ENCODE data around the gene ABHD16B. TPM values are rescaled to one million over a fixed set of nuclear protein-coding genes. Genes with fewer than 3 reads are reported as not detected.

Gene ABHD16B
- total and polyA plus RNA-seq, 10 of the 15 experiments (the other 5 are each of a cell fraction or from before 2014, with no cell fraction given) = 0.13 TPM; not detected in 9

GRCh38 chr20:63815615-63816253, 45.6 kb upstream of the ABHD16B start:
- FAIRE-seq = no peak

DNA sequence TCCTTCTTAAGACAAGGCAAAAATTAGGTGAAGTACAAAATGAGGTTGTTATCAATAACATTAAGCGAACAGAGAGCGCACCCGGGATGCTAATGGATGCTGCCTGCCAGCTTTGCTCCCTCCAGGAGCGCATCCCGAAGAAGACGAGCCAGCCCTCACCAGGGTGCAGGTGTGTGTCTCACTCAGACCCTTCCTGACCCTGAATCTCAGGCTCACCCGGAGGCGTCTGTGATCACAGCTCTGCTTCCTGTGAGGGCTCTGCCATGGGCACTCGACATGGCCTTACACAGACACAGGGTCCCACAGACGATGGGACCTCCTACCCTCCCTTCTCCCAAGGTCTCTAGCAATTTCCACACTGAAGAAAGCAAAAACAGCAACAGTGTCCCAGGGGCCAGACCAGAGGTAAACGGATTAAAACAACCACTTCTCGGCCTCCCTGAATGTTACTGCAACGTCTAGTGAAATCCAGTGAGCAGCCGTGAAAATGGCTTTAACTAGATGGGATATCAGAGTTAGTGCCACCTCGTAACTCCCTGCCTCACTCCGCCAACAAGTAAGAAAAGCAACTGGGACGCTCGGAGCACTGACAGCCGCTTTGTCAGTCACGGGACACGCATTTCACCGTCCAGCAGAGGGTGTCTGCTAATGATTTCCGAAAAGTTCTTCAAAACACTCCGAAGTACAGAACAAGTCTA, 41.9 kb upstream of the ABHD16B start:
- 77% methylated on average over 24 of the region's 24 CpGs for WGBS (ENCODE audit: insufficient coverage, insufficient replicate concordance, low lambda C conversion rate, missing lambda C conversion rate)
- ChIA-PET RAD21 (ENCODE audit: unreplicated experiment) (no interaction called here), SMC1A (ENCODE audit: uncharacterized antibody, unreplicated experiment) (no interaction called here), CTCF (no interaction called here), POLR2A (no interaction called here)
- H3K79me2 ChIP-seq (ENCODE audit: control insufficient read depth, insufficient read depth, low read length) = no peaks in the 10 kb centered on the region
- intact Hi-C loops (cut with micrococcal nuclease; ENCODE audit: unreplicated experiment) (no loop called here), in situ Hi-C loops (cut with MboI) (no loop called here)
- ATAC-seq (no peak), FAIRE-seq (no peak), DNase-seq (ENCODE audit: low read depth, low spot score) (no peak)
- H3K27me3 ChIP-seq (replicated peaks in 1 of 2; ENCODE audit: control insufficient read depth in 2 of 2, insufficient read depth in 2 of 2, low read length in 1 of 2) = no peaks in the 10 kb centered on the region
- no peaks in the 10 kb centered on the region for H3K36me3 ChIP-seq (ENCODE audit: control insufficient read depth in 2 of 2, insufficient read depth in 2 of 2, low read length in 1 of 2)
- H4K20me1 ChIP-seq (ENCODE audit: control insufficient read depth, insufficient read depth) = no peaks in the 10 kb centered on the region
- BruUV-seq (replicated peaks) = no TSS peak
- H3K4me2 ChIP-seq (ENCODE audit: control insufficient read depth, insufficient read depth) = no peak overlapping the region
- 0 out of 2 replicates have a peak, but pooled peaks cover 4% of the 10 kb centered on the region for H3K4me1 ChIP-seq (ENCODE audit: control insufficient read depth, insufficient read depth, low read length)
- TF ChIP-seq TCF3 (IDR thresholded peaks at IDR 0.05; ENCODE audit: borderline replicate concordance, insufficient read depth, low read depth, low read length) = no peak
- no peak for TF ChIP-seq SIN3A (IDR thresholded peaks at IDR 0.05; ENCODE audit: low read depth, low read length)
- TF ChIP-seq MLLT1 (IDR thresholded peaks at IDR 0.05) = no peak
- TF ChIP-seq, protein P1, sequence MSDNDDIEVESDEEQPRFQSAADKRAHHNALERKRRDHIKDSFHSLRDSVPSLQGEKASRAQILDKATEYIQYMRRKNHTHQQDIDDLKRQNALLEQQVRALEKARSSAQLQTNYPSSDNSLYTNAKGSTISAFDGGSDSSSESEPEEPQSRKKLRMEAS (IDR thresholded peaks at IDR 0.05; ENCODE audit: low read depth, low read length) = no peak
- no peak overlapping the region for H3K27ac ChIP-seq (ENCODE audit: control insufficient read depth, insufficient read depth)
- no peak overlapping the region for H3K4me3 ChIP-seq
- no peak overlapping the region for H3K9ac ChIP-seq (ENCODE audit: control insufficient read depth, insufficient read depth, low read length)
- H3K9me3 ChIP-seq (replicated peaks; ENCODE audit: control insufficient read depth, insufficient read depth, low read length) = no peaks in the 10 kb centered on the region
- no peak overlapping the region for H2AFZ ChIP-seq (ENCODE audit: control insufficient read depth, low read depth, low read length)

More at GRCh38 chr20:63815615-63816253, 45.6 kb upstream of the ABHD16B start:
- Histone ChIP-seq H3K27me3 (replicated peaks in 1 of 2; ENCODE audit: control insufficient read depth in 2 of 2, insufficient read depth in 2 of 2, low read length in 1 of 2) (no peaks in the 10 kb centered on the region), H3K4me3 (no peak overlapping the region), H2AFZ (ENCODE audit: control insufficient read depth, low read depth, low read length) (no peak overlapping the region), H3K27ac (ENCODE audit: control insufficient read depth, insufficient read depth) (no peak overlapping the region), H3K36me3 (ENCODE audit: control insufficient read depth in 2 of 2, insufficient read depth in 2 of 2, low read length in 1 of 2) (no peaks in the 10 kb centered on the region), H3K9me3 (replicated peaks; ENCODE audit: control insufficient read depth, insufficient read depth, low read length) (no peaks in the 10 kb centered on the region), H3K4me2 (ENCODE audit: control insufficient read depth, insufficient read depth) (no peak overlapping the region), H3K79me2 (ENCODE audit: control insufficient read depth, insufficient read depth, low read length) (no peaks in the 10 kb centered on the region), H3K9ac (ENCODE audit: control insufficient read depth, insufficient read depth, low read length) (no peak overlapping the region), H4K20me1 (ENCODE audit: control insufficient read depth, insufficient read depth) (no peaks in the 10 kb centered on the region), H3K4me1 (ENCODE audit: control insufficient read depth, insufficient read depth, low read length) (no peaks in the 10 kb centered on the region)
- POLR2A ChIA-PET = interaction anchor here (0.5 kb wide), 1 partner anchor 34 kb away, joined by 3 read pairs; no protein-coding TSS in a partner anchor
- SMC1A ChIA-PET (ENCODE audit: uncharacterized antibody, unreplicated experiment) = no interaction called here
- DNase-seq (ENCODE audit: low read depth, low spot score) (no peak), ATAC-seq (no peak)
- WGBS (ENCODE audit: insufficient coverage, insufficient replicate concordance, low lambda C conversion rate, missing lambda C conversion rate) = 82% methylated on average over 11 of the region's 14 CpGs
- intact Hi-C loops (cut with micrococcal nuclease; ENCODE audit: unreplicated experiment) = no loop called here
- RAD21 ChIA-PET (ENCODE audit: unreplicated experiment) = no interaction called here
- CTCF ChIA-PET = no interaction called here
- in situ Hi-C loops (cut with MboI) = no loop called here
- BruUV-seq (replicated peaks) = no TSS peak
- TF ChIP-seq RBBP5 (conservative IDR thresholded peaks at IDR 0.05) = no peak
